K562 (cell line): Measurements from ENCODE around the gene CNIH1. TPM values are rescaled to one million over a fixed set of nuclear protein-coding genes. Genes with fewer than 3 reads are reported as not detected.

Source experiments
- ATAC-seq: fragments of 200-7000 bp; cut with Tn5 transposase; 3 replicates; pipeline ENCODE4 v1.9.1; 2020; ENCODE audit warnings: moderate library complexity
- BruUV-seq: library from RNA; stranded (reverse); fragments of 400-500 nt; replicated peaks from 2 replicates; lab custom pipeline; 2021; lab: Mats Ljungman, UMichigan
- CTCF ChIA-PET: fragments of 300-600 bp; formaldehyde crosslinking; extraction: SDS; loops from one replicate; lab custom pipeline; 2021; ENCODE audit warnings: low intra/inter-chr PET ratio; lab: Yijun Ruan, JAX
- POLR2A ChIA-PET: fragments of 300-600, 350-650 bp; sonication (Branson Sonifier 250); formaldehyde crosslinking; extraction: SDS; loops from one replicate; lab custom pipeline; 2021; ENCODE audit warnings: antibody characterized with exemption, inconsistent platforms; lab: Yijun Ruan, JAX
- DNase-seq, 4 experiments: peaks; one replicate each; pipeline versions ENCODE4 v3.0.0 to v3.0.0-alpha.2; 2011 to 2018; ENCODE audit warnings: low spot score in 3 of 4, mixed read lengths in 3 of 4; ENCODE audit errors: extremely low read depth in 1 of 4
- FAIRE-seq: peaks from 2 replicates; lab custom pipeline; 2011; peaks lifted over from hg19 to GRCh38; lab: Jason Lieb, UNC
- H2AFZ ChIP-seq: 2 replicates; pipeline ENCODE4 v1.6.0; 2011; ENCODE audit warnings: low read depth, low read length, control low read depth, inconsistent platforms
- H3K27ac ChIP-seq: fragments of 200-600 bp; 3 replicates; pipeline ENCODE4 v1.8.0; 2011; ENCODE audit warnings: low read depth, mild to moderate bottlenecking, control low read depth, inconsistent platforms, low read length, moderate library complexity, mixed read lengths; ENCODE audit errors: extremely low read depth
- H3K27me3 ChIP-seq, 2 experiments: fragments of 300-600 bp in 1 of 2; 2 replicates in 1 of 2; 3 replicates in 1 of 2; pipeline versions ENCODE4 v1.6.0 to v1.8.0; 2011; ENCODE audit warnings: inconsistent platforms in 2 of 2, low read length in 2 of 2, mild to moderate bottlenecking in 1 of 2, mixed read lengths in 1 of 2, moderate library complexity in 1 of 2; ENCODE audit not compliant: control insufficient read depth in 2 of 2, insufficient read depth in 2 of 2
- H3K36me3 ChIP-seq: fragments of 300-600 bp; 3 replicates; pipeline ENCODE4 v1.8.0; 2011; ENCODE audit warnings: mild to moderate bottlenecking, low read length, inconsistent platforms; ENCODE audit not compliant: control insufficient read depth, insufficient read depth
- H3K4me1 ChIP-seq, 2 experiments: fragments of 200-600 bp in 1 of 2; replicated peaks in 1 of 2; 2 replicates in 1 of 2; 3 replicates in 1 of 2; pipeline versions ENCODE4 v1.5.1 to v1.8.0; 2011; ENCODE audit warnings: inconsistent platforms in 2 of 2, low read length in 2 of 2, mild to moderate bottlenecking in 1 of 2, mixed read lengths in 1 of 2, moderate library complexity in 1 of 2; ENCODE audit not compliant: control insufficient read depth in 2 of 2, insufficient read depth in 2 of 2
- H3K4me2 ChIP-seq: 2 replicates; pipeline ENCODE4 v1.6.1; 2011; ENCODE audit warnings: low read length, control low read depth, inconsistent platforms, mixed read lengths; ENCODE audit not compliant: insufficient read depth
- H3K4me3 ChIP-seq: fragments of 200-600 bp; sonication (generic), shearing (Covaris generic); 2 replicates; pipeline ENCODE4 v1.5.1; 2016; ENCODE audit warnings: control low read depth, inconsistent platforms
- H3K79me2 ChIP-seq: fragments of 200-600 bp; 3 replicates; pipeline ENCODE4 v1.8.0; 2011; ENCODE audit warnings: low read length, inconsistent platforms; ENCODE audit not compliant: control insufficient read depth, insufficient read depth
- H3K9ac ChIP-seq, 2 experiments: 2 replicates each; pipeline versions ENCODE4 v1.6.0 to v1.6.1; 2011; ENCODE audit warnings: low read depth in 2 of 2, low read length in 2 of 2, control low read depth in 1 of 2, inconsistent platforms in 1 of 2, mild to moderate bottlenecking in 1 of 2, mixed read lengths in 1 of 2; ENCODE audit not compliant: insufficient read depth in 1 of 2
- H3K9me1 ChIP-seq: one replicate; pipeline ENCODE4 v1.6.0; 2011; ENCODE audit warnings: inconsistent platforms, mild to moderate bottlenecking, low read length, moderate library complexity; ENCODE audit not compliant: control insufficient read depth, insufficient read depth
- H3K9me3 ChIP-seq: replicated peaks from 2 replicates; pipeline ENCODE4 v1.5.1; 2011; ENCODE audit warnings: low read depth, low read length, inconsistent platforms; ENCODE audit not compliant: control insufficient read depth, insufficient read depth
- H4K20me1 ChIP-seq: replicated peaks from 2 replicates; pipeline ENCODE4 v1.6.1; 2011; ENCODE audit warnings: low read length, inconsistent platforms, mixed read lengths; ENCODE audit not compliant: control insufficient read depth, insufficient read depth
- ARID3B ChIP-seq: fragments of 250-450 bp; sonication (Bioruptor Pico); IDR thresholded peaks from 2 replicates; pipeline ENCODE4 v1.4.0; 2020; ENCODE audit warnings: borderline replicate concordance
- BRCA1 ChIP-seq, 2 experiments: fragments of 450-650 bp in 1 of 2; sonication (generic) in 1 of 2; formaldehyde crosslinking in 1 of 2; IDR thresholded peaks; 2 replicates each; pipeline versions ENCODE4 v1.5.0 to v1.6.1; 2017 to 2020; ENCODE audit warnings: mild to moderate bottlenecking in 1 of 2, missing genetic modification reagents in 1 of 2
- DLX4 ChIP-seq: fragments of 250-450 bp; sonication (Bioruptor Pico); IDR thresholded peaks from 2 replicates; pipeline ENCODE4 v1.6.1; 2021; ENCODE audit warnings: mild to moderate bottlenecking
- E4F1 ChIP-seq: fragments of 250-450 bp; sonication (Bioruptor Pico); IDR thresholded peaks from 2 replicates; pipeline ENCODE4 v1.5.0; 2021; ENCODE audit warnings: mild to moderate bottlenecking, borderline replicate concordance
- KDM1A ChIP-seq, 2 experiments: fragments of 450-650 bp; IDR thresholded peaks; 2 replicates each; pipeline ENCODE4 v1.6.1; 2016; ENCODE audit warnings: mild to moderate bottlenecking in 2 of 2
- MTA3 ChIP-seq: fragments of 450-650 bp; formaldehyde crosslinking; IDR thresholded peaks from 2 replicates; pipeline ENCODE4 v1.6.1; 2017; ENCODE audit warnings: mild to moderate bottlenecking, borderline replicate concordance
- NUFIP1 ChIP-seq: fragments of 450-650 bp; IDR thresholded peaks from 2 replicates; pipeline ENCODE4 v1.6.1; 2018; ENCODE audit not compliant: partially characterized antibody
- SFPQ ChIP-seq: fragments of 200-400 bp; formaldehyde crosslinking; IDR thresholded peaks from 2 replicates; pipeline ENCODE4 v1.6.1; 2017; ENCODE audit warnings: mild to moderate bottlenecking, low read depth, low read length, moderate library complexity
- TSC22D4 ChIP-seq: fragments of 450-650 bp; IDR thresholded peaks from 2 replicates; pipeline ENCODE4 v1.6.1; 2016; ENCODE audit warnings: missing genetic modification characterization, missing biosample characterization, control low read depth
- ZBED1 ChIP-seq: IDR thresholded peaks from 2 replicates; pipeline ENCODE4 v1.6.1; 2014
- ZFP36 ChIP-seq: fragments of 150-350 bp; IDR thresholded peaks from 2 replicates; pipeline ENCODE4 v1.6.1; 2018; ENCODE audit warnings: low read length, low read depth; ENCODE audit not compliant: partially characterized antibody
- ZFP91 ChIP-seq: sonication (generic); formaldehyde crosslinking; IDR thresholded peaks from 2 replicates; pipeline ENCODE4 v1.8.0; 2022; ENCODE audit warnings: mild to moderate bottlenecking, missing genetic modification reagents
- ZNF347 ChIP-seq: fragments of 450-650 bp; formaldehyde crosslinking; IDR thresholded peaks from 2 replicates; pipeline ENCODE4 v1.4.0; 2020; ENCODE audit warnings: low read depth, mild to moderate bottlenecking, moderate library complexity
- WGBS: fragments of 100-300 bp; shearing (Covaris generic); methylation state at CpG from one replicate; pipeline ENCODE4 v1.1.6; 2016; ENCODE audit warnings: low coverage, mixed read lengths; ENCODE audit not compliant: insufficient coverage; ENCODE audit errors: missing lambda C conversion rate; 5-methylcytosine and 5-hydroxymethylcytosine counted together
- in situ Hi-C: fragments of 300-500 bp; cut with MboI; formaldehyde crosslinking; loops from 4 replicates; pipeline ENCODE4 v1.15.0; 2018; ENCODE audit warnings: inconsistent platforms, mixed read lengths
- intact Hi-C: fragments of 100-400 bp; cut with micrococcal nuclease; formaldehyde crosslinking; loops from 2 replicates; pipeline ENCODE4 v1.14.2; 2022
- polyA plus RNA-seq, 8 experiments: library from polyadenylated mRNA; depleted of rRNA in 4 of 8; stranded (reverse) in 5 of 8; unstranded in 3 of 8; fragments of >200 nt; fragmentation: Nextera tagmentation in 2 of 8; fragmentation: Illumina TruSeq in 1 of 8; extraction: Ambion mirVana in 2 of 8; extraction: Trizol in 1 of 8; gene quantifications; 2 replicates each; pipeline versions ENCODE4 v1.2.1 to v1.2.3, GENCODE V29; 2011 to 2014; ENCODE audit warnings: inconsistent platforms in 1 of 8, missing spikeins in 1 of 8
- total RNA-seq, 7 experiments: library from RNA; depleted of rRNA in 6 of 7; stranded (reverse); fragments of >200 nt in 6 of 7; fragmentation: Illumina TruSeq in 2 of 7; extraction: Trizol in 2 of 7; gene quantifications; 2 replicates each; pipeline versions ENCODE4 v1.2.1 to v1.2.3, GENCODE V29; 2011 to 2021; ENCODE audit warnings: low replicate concordance in 1 of 7

CNIH1 gene
- total and polyA plus RNA-seq, 9 of the 15 experiments (the other 6 are each of a cell fraction or from before 2014, with no cell fraction given), result 13.9 to 283 (median 77.3) TPM

GRCh38 chr14:54478636-54479215 lies 37.6 kb upstream of the CNIH1 start (continued):
- TF ChIP-seq DLX4, result no peak
- no peak for TF ChIP-seq BRCA1 (IDR thresholded peaks at IDR 0.05)
- TF ChIP-seq BRCA1 (CRISPR knock-in tag; IDR thresholded peaks at IDR 0.05), result no peak
- TF ChIP-seq ARID3B (CRISPR knock-in tag), result no peak
- no peak for TF ChIP-seq ZBED1

GRCh38 chr14:54475911-54476310 lies 34.7 kb upstream of the CNIH1 start:
- Histone ChIP-seq H3K9me3 (no peaks in the 10 kb centered on the region), H3K9ac (no peak overlapping the region), H2AFZ (no peak overlapping the region), H3K79me2 (no peaks in the 10 kb centered on the region), H4K20me1 (no peaks in the 10 kb centered on the region), H3K4me1 (no peaks in the 10 kb centered on the region), H3K36me3 (peaks cover 33% of the 10 kb centered on the region; the same call in 1 of the 3 replicates), H3K4me2 (no peak overlapping the region), H3K27ac (no peak overlapping the region), H3K27me3 (no peaks in the 10 kb centered on the region), H3K9me1 (no peaks in the 10 kb centered on the region), H3K4me3 (no peak overlapping the region)
- BruUV-seq, result no TSS peak
- DNase-seq (no peak), FAIRE-seq (no peak), ATAC-seq (no peak)
- in situ Hi-C loops (no loop called here), intact Hi-C loops (no loop called here)
- POLR2A ChIA-PET, result no interaction called here
- 73% methylated on average over 4 of the region's 4 CpGs for WGBS
- CTCF ChIA-PET, result no interaction called here
- no peak for TF ChIP-seq ZFP36
- TF ChIP-seq MTA3, result no peak
- TF ChIP-seq E4F1 (CRISPR knock-in tag), result no peak
- no peak for TF ChIP-seq ZFP91 (CRISPR knock-in tag)
- no peak for TF ChIP-seq TSC22D4
- TF ChIP-seq SFPQ, result no peak
- no peak for TF ChIP-seq NUFIP1
- no peak for TF ChIP-seq KDM1A (IDR thresholded peaks at IDR 0.05)
- no peak for TF ChIP-seq ZNF347 (CRISPR knock-in tag)
- TF ChIP-seq, all 486 proteins: peak for 0
